IPS-15b (cell line): Measurements from ENCODE around the gene SMNDC1.
"Not testable (repeated sequence)": the region's sequence is repeated elsewhere in the genome, so short reads cannot be mapped to it uniquely, and the experiment has no call there.

Source experiments
- H3K27me3 ChIP-seq: one replicate; pipeline ENCODE4 v1.6.1; 2013; ENCODE audit warnings: low read length; ENCODE audit not compliant: control insufficient read depth, insufficient read depth
- H3K36me3 ChIP-seq: one replicate; pipeline ENCODE4 v1.6.1; 2013; ENCODE audit warnings: low read length; ENCODE audit not compliant: control insufficient read depth, insufficient read depth
- H3K4me1 ChIP-seq: one replicate; pipeline ENCODE4 v1.6.1; 2013; ENCODE audit warnings: mild to moderate bottlenecking, low read length; ENCODE audit not compliant: control insufficient read depth, insufficient read depth
- H3K4me3 ChIP-seq: one replicate; pipeline ENCODE4 v1.5.1; 2013; ENCODE audit warnings: low read depth, low read length
- H3K9ac ChIP-seq: one replicate; pipeline ENCODE4 v1.6.1; 2013; ENCODE audit warnings: low read depth, mild to moderate bottlenecking, low read length
- H3K9me3 ChIP-seq: one replicate; pipeline ENCODE4 v1.6.1; 2013; ENCODE audit warnings: mild to moderate bottlenecking, low read length; ENCODE audit not compliant: control insufficient read depth, insufficient read depth

Gene SMNDC1

GRCh38 chr10:110276603-110277002, 28.1 kb downstream of the SMNDC1 start:
- H3K27me3 ChIP-seq, result no peaks in the 10 kb centered on the region
- H3K4me1 ChIP-seq, result peaks cover 4% of the 10 kb centered on the region
- H3K9me3 ChIP-seq, result no peaks in the 10 kb centered on the region
- H3K9ac ChIP-seq, result no peak overlapping the region
- no peaks in the 10 kb centered on the region for H3K36me3 ChIP-seq
- no peak overlapping the region for H3K4me3 ChIP-seq

- Histone ChIP-seq H3K4me3 (no peak overlapping the region), H3K36me3 (no peaks in the 10 kb centered on the region), H3K9ac (no peak overlapping the region), H3K27me3 (no peaks in the 10 kb centered on the region), H3K9me3 (no peaks in the 10 kb centered on the region), H3K4me1 (peaks cover 4% of the 10 kb centered on the region)
Observed at GRCh38 chr10:110275128-110275729, 29.5 kb downstream of the SMNDC1 start.

- Histone ChIP-seq H3K9ac (no peak overlapping the region), H3K4me1 (peaks cover 4% of the 10 kb centered on the region), H3K4me3 (no peak overlapping the region), H3K27me3 (no peaks in the 10 kb centered on the region), H3K9me3 (no peaks in the 10 kb centered on the region), H3K36me3 (no peaks in the 10 kb centered on the region)
Observed at GRCh38 chr10:110274647-110275046, 30.1 kb downstream of the SMNDC1 start.

- Histone ChIP-seq H3K9ac (no peak overlapping the region), H3K4me1 (peaks cover 4% of the 10 kb centered on the region), H3K4me3 (no peak overlapping the region), H3K36me3 (no peaks in the 10 kb centered on the region), H3K27me3 (no peaks in the 10 kb centered on the region), H3K9me3 (no peaks in the 10 kb centered on the region)
Observed at GRCh38 chr10:110274072-110274627, 30.6 kb downstream of the SMNDC1 start.

GRCh38 chr10:110273474-110273873, 31.2 kb downstream of the SMNDC1 start:
- H3K4me3 ChIP-seq, result no peak overlapping the region
- H3K9ac ChIP-seq, result no peak overlapping the region
- no peaks in the 10 kb centered on the region for H3K36me3 ChIP-seq
- no peaks in the 10 kb centered on the region for H3K27me3 ChIP-seq
- H3K9me3 ChIP-seq, result no peaks in the 10 kb centered on the region
- peaks cover 4% of the 10 kb centered on the region for H3K4me1 ChIP-seq

GRCh38 chr10:110272995-110273394, 31.7 kb downstream of the SMNDC1 start:
- not testable (repeated sequence) for H3K9ac ChIP-seq, H3K4me1 ChIP-seq, H3K36me3 ChIP-seq, H3K4me3 ChIP-seq, H3K9me3 ChIP-seq, H3K27me3 ChIP-seq

- H3K9ac ChIP-seq, result no peak overlapping the region
- H3K4me3 ChIP-seq, result no peak overlapping the region
- H3K4me1 ChIP-seq, result peaks cover 4% of the 10 kb centered on the region
- no peaks in the 10 kb centered on the region for H3K9me3 ChIP-seq
- no peaks in the 10 kb centered on the region for H3K27me3 ChIP-seq
- no peaks in the 10 kb centered on the region for H3K36me3 ChIP-seq
Observed at GRCh38 chr10:110269374-110270318, 35.1 kb downstream of the SMNDC1 start.

GRCh38 chr10:110268971-110269370, 35.7 kb downstream of the SMNDC1 start:
- Histone ChIP-seq H3K9me3 (no peaks in the 10 kb centered on the region), H3K4me3 (no peak overlapping the region), H3K9ac (no peak overlapping the region), H3K27me3 (no peaks in the 10 kb centered on the region), H3K4me1 (peaks cover under 1% of the 10 kb centered on the region), H3K36me3 (no peaks in the 10 kb centered on the region)

- H3K9ac ChIP-seq, result no peak overlapping the region
- H3K4me3 ChIP-seq, result no peak overlapping the region
- no peaks in the 10 kb centered on the region for H3K4me1 ChIP-seq
- no peaks in the 10 kb centered on the region for H3K27me3 ChIP-seq
- H3K36me3 ChIP-seq, result no peaks in the 10 kb centered on the region
- H3K9me3 ChIP-seq, result no peaks in the 10 kb centered on the region
Observed at GRCh38 chr10:110268442-110268841, 36.3 kb downstream of the SMNDC1 start.

GRCh38 chr10:110267276-110267675, 37.4 kb downstream of the SMNDC1 start:
- Histone ChIP-seq H3K4me3 (no peak overlapping the region), H3K27me3 (no peaks in the 10 kb centered on the region), H3K9me3 (no peaks in the 10 kb centered on the region), H3K9ac (no peak overlapping the region), H3K4me1 (no peaks in the 10 kb centered on the region), H3K36me3 (no peaks in the 10 kb centered on the region)

- H3K4me3 ChIP-seq, result no peak overlapping the region
- H3K36me3 ChIP-seq, result no peaks in the 10 kb centered on the region
- no peaks in the 10 kb centered on the region for H3K9me3 ChIP-seq
- H3K9ac ChIP-seq, result no peak overlapping the region
- H3K27me3 ChIP-seq, result no peaks in the 10 kb centered on the region
- no peaks in the 10 kb centered on the region for H3K4me1 ChIP-seq
Observed at GRCh38 chr10:110265573-110266193, 39.0 kb downstream of the SMNDC1 start.
